GM12878 (cell line): ENCODE measurements around the gene MARCHF10.

ENCODE experiments used
- BCL11A ChIP-seq: IDR thresholded peaks from 2 replicates; pipeline ENCODE4 v1.6.1; 2011; ENCODE audit warnings: low read depth, low read length
- CBX5 ChIP-seq: sonication (generic); IDR thresholded peaks from 2 replicates; pipeline ENCODE4 v1.6.1; 2016; ENCODE audit warnings: low read depth, moderate library complexity, mild to moderate bottlenecking, inconsistent platforms
- EZH2 ChIP-seq: IDR thresholded peaks from 2 replicates; pipeline ENCODE4 v1.6.1; 2012; ENCODE audit warnings: low read depth, mild to moderate bottlenecking, control low read depth, inconsistent platforms, low read length, borderline replicate concordance; ENCODE audit not compliant: control insufficient read depth
- POLR2A ChIP-seq: IDR thresholded peaks from 2 replicates; pipeline ENCODE4 v1.6.1; 2011; ENCODE audit warnings: low read depth, mild to moderate bottlenecking, low read length
- POU2F2 ChIP-seq: IDR thresholded peaks from 3 replicates; pipeline ENCODE4 v1.6.1; 2011; ENCODE audit warnings: low read depth, mild to moderate bottlenecking, low read length, borderline replicate concordance
- RAD21 ChIP-seq: IDR thresholded peaks from 2 replicates; pipeline ENCODE4 v1.6.1; 2011; ENCODE audit warnings: mild to moderate bottlenecking, low read depth, low read length, moderate library complexity; ENCODE audit not compliant: insufficient read depth
- RCOR1 ChIP-seq: conservative IDR thresholded peaks from 2 replicates; pipeline ENCODE4 v1.6.1; 2012; ENCODE audit warnings: low read depth, low read length, improper control_type of control experiment
- SP1 ChIP-seq: IDR thresholded peaks from one replicate; pipeline ENCODE4 v1.6.1; 2011; ENCODE audit warnings: low read depth, low read length
- TCF7 ChIP-seq: IDR thresholded peaks from 2 replicates; pipeline ENCODE4 v1.6.1; 2014; ENCODE audit warnings: antibody characterized with exemption, borderline replicate concordance
- ZNF274 ChIP-seq: IDR thresholded peaks from one replicate; pipeline ENCODE4 v1.8.0; 2011; ENCODE audit not compliant: insufficient read length, insufficient read depth
- ZZZ3 ChIP-seq: IDR thresholded peaks from 2 replicates; pipeline ENCODE4 v1.6.1; 2011; ENCODE audit warnings: low read depth; ENCODE audit not compliant: control insufficient read depth, insufficient read length
- TF ChIP-seq, protein P1 (sequence below), 3 experiments: IDR thresholded peaks in 2 of 3; conservative IDR thresholded peaks in 1 of 3; 2 replicates each; pipeline ENCODE4 v1.5.1; 2011; ENCODE audit warnings: low read depth in 3 of 3, low read length in 3 of 3, mild to moderate bottlenecking in 3 of 3, control low read depth in 2 of 3, moderate library complexity in 2 of 3, inconsistent platforms in 1 of 3, mixed read lengths in 1 of 3; ENCODE audit not compliant: control insufficient read depth in 2 of 3, insufficient read depth in 1 of 3; ENCODE audit errors: extremely low read depth in 1 of 3
- TF ChIP-seq, protein P2 (sequence below): IDR thresholded peaks from 2 replicates; pipeline ENCODE4 v1.6.1; 2012; ENCODE audit warnings: mild to moderate bottlenecking, low read depth, low read length
- TF ChIP-seq, protein P3 (sequence below): IDR thresholded peaks from 2 replicates; pipeline ENCODE4 v1.6.1; 2011; ENCODE audit warnings: borderline replicate concordance, low read depth, mild to moderate bottlenecking, moderate library complexity, mixed read lengths, low read length; ENCODE audit not compliant: insufficient read depth; ENCODE audit errors: extremely low read length

DNA sequence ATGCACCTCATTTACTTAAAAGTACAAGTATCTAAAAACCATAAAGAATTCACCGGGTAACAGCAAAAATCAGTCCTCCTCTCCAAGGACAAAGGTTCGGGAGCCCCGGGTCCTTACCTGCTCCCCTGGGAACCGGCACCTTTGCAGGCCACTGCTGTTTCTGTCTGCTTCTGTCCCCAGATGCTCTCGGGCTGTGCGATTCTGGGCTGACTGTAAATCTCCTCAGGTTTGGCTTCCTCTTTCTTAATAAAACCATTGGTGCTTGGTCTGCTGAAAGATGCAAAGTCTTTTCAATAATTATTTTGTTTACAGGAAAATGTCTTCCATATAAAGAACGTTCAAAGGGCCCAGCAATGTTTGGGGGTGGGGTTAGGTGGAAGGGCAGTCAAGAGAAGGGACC lies 63.9 kb downstream of the MARCHF10 start:
- TF ChIP-seq, protein P1, sequence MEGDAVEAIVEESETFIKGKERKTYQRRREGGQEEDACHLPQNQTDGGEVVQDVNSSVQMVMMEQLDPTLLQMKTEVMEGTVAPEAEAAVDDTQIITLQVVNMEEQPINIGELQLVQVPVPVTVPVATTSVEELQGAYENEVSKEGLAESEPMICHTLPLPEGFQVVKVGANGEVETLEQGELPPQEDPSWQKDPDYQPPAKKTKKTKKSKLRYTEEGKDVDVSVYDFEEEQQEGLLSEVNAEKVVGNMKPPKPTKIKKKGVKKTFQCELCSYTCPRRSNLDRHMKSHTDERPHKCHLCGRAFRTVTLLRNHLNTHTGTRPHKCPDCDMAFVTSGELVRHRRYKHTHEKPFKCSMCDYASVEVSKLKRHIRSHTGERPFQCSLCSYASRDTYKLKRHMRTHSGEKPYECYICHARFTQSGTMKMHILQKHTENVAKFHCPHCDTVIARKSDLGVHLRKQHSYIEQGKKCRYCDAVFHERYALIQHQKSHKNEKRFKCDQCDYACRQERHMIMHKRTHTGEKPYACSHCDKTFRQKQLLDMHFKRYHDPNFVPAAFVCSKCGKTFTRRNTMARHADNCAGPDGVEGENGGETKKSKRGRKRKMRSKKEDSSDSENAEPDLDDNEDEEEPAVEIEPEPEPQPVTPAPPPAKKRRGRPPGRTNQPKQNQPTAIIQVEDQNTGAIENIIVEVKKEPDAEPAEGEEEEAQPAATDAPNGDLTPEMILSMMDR (IDR thresholded peaks at IDR 0.05 in 2 of 3, conservative IDR thresholded peaks at IDR 0.05 in 1 of 3; ENCODE audit: control insufficient read depth in 2 of 3, extremely low read depth in 1 of 3, insufficient read depth in 1 of 3, low read depth in 3 of 3, low read length in 3 of 3) = no peak
- TF ChIP-seq POU2F2 = no peak
- no peak for TF ChIP-seq ZNF274
- TF ChIP-seq EZH2 = no peak
- TF ChIP-seq POLR2A = no peak
- TF ChIP-seq, protein P2, sequence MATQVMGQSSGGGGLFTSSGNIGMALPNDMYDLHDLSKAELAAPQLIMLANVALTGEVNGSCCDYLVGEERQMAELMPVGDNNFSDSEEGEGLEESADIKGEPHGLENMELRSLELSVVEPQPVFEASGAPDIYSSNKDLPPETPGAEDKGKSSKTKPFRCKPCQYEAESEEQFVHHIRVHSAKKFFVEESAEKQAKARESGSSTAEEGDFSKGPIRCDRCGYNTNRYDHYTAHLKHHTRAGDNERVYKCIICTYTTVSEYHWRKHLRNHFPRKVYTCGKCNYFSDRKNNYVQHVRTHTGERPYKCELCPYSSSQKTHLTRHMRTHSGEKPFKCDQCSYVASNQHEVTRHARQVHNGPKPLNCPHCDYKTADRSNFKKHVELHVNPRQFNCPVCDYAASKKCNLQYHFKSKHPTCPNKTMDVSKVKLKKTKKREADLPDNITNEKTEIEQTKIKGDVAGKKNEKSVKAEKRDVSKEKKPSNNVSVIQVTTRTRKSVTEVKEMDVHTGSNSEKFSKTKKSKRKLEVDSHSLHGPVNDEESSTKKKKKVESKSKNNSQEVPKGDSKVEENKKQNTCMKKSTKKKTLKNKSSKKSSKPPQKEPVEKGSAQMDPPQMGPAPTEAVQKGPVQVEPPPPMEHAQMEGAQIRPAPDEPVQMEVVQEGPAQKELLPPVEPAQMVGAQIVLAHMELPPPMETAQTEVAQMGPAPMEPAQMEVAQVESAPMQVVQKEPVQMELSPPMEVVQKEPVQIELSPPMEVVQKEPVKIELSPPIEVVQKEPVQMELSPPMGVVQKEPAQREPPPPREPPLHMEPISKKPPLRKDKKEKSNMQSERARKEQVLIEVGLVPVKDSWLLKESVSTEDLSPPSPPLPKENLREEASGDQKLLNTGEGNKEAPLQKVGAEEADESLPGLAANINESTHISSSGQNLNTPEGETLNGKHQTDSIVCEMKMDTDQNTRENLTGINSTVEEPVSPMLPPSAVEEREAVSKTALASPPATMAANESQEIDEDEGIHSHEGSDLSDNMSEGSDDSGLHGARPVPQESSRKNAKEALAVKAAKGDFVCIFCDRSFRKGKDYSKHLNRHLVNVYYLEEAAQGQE = no peak
- no peak for TF ChIP-seq RCOR1
- no peak for TF ChIP-seq ZZZ3
- TF ChIP-seq, protein P3, sequence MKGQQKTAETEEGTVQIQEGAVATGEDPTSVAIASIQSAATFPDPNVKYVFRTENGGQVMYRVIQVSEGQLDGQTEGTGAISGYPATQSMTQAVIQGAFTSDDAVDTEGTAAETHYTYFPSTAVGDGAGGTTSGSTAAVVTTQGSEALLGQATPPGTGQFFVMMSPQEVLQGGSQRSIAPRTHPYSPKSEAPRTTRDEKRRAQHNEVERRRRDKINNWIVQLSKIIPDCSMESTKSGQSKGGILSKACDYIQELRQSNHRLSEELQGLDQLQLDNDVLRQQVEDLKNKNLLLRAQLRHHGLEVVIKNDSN = no peak
- no peak for TF ChIP-seq BCL11A
- TF ChIP-seq TCF7 = no peak
- TF ChIP-seq CBX5 = no peak
- no peak for TF ChIP-seq SP1
- TF ChIP-seq RAD21 = no peak
